Keratinocyte (primary cell): ENCODE measurements around the gene SLFN5. TPM values are rescaled to one million over a fixed set of nuclear protein-coding genes. Genes with fewer than 3 reads are reported as not detected.

Experiments used
- DNase-seq: peaks from one replicate; pipeline ENCODE4 v3.0.0-alpha.2; 2011; ENCODE audit warnings: low read depth, missing footprints, low spot score
- FAIRE-seq: peaks from 2 replicates; lab custom pipeline; 2011; peaks lifted over from hg19 to GRCh38; lab: Jason Lieb, UNC
- H2AFZ ChIP-seq: 2 replicates; pipeline ENCODE4 v1.6.0; 2012; ENCODE audit warnings: low read length, control low read depth, inconsistent platforms; ENCODE audit not compliant: control insufficient read depth
- H3K27ac ChIP-seq: 2 replicates; pipeline ENCODE4 v1.5.1; 2011; ENCODE audit warnings: low read length; ENCODE audit not compliant: control insufficient read depth, insufficient read depth
- H3K27me3 ChIP-seq: 3 replicates; pipeline ENCODE4 v1.6.0; 2011; ENCODE audit warnings: low read length; ENCODE audit not compliant: control insufficient read depth, insufficient read depth; ENCODE audit errors: extremely low read depth
- H3K36me3 ChIP-seq, 2 experiments: 2 replicates in 1 of 2; 3 replicates in 1 of 2; pipeline ENCODE4 v1.5.1; 2011; ENCODE audit warnings: low read length in 2 of 2, mild to moderate bottlenecking in 1 of 2; ENCODE audit not compliant: control insufficient read depth in 2 of 2, insufficient read depth in 2 of 2; ENCODE audit errors: extremely low read depth in 1 of 2
- H3K4me1 ChIP-seq: 3 replicates; pipeline ENCODE4 v1.5.1; 2011; ENCODE audit warnings: low read length; ENCODE audit not compliant: control insufficient read depth, insufficient read depth; ENCODE audit errors: extremely low read depth
- H3K4me2 ChIP-seq: 3 replicates; pipeline ENCODE4 v1.6.0; 2011; ENCODE audit warnings: low read depth, low read length; ENCODE audit not compliant: control insufficient read depth, insufficient read depth; ENCODE audit errors: extremely low read depth
- H3K4me3 ChIP-seq, 3 experiments: fragments of 200-600 bp in 1 of 3; sonication (generic) in 1 of 3; 2 replicates in 2 of 3; 3 replicates in 1 of 3; pipeline ENCODE4 v1.5.1; 2011 to 2016; ENCODE audit warnings: low read length in 3 of 3, mild to moderate bottlenecking in 3 of 3, control low read depth in 2 of 3, inconsistent platforms in 1 of 3, low read depth in 1 of 3, mixed read lengths in 1 of 3, mixed run types in 1 of 3, moderate library complexity in 1 of 3; ENCODE audit not compliant: control insufficient read depth in 2 of 3, insufficient read depth in 2 of 3; ENCODE audit errors: extremely low read depth in 1 of 3
- H3K79me2 ChIP-seq: 2 replicates; pipeline ENCODE4 v1.6.0; 2012; ENCODE audit warnings: low read length; ENCODE audit not compliant: control insufficient read depth, insufficient read depth
- H3K9ac ChIP-seq: 3 replicates; pipeline ENCODE4 v1.6.0; 2011; ENCODE audit warnings: low read length; ENCODE audit not compliant: control insufficient read depth, insufficient read depth; ENCODE audit errors: extremely low read depth
- H3K9me1 ChIP-seq: 3 replicates; pipeline ENCODE4 v1.6.0; 2011; ENCODE audit warnings: low read length; ENCODE audit not compliant: control insufficient read depth, insufficient read depth; ENCODE audit errors: extremely low read depth
- H3K9me3 ChIP-seq: 2 replicates; pipeline ENCODE4 v1.5.1; 2012; ENCODE audit warnings: low read depth, low read length; ENCODE audit not compliant: control insufficient read depth
- H4K20me1 ChIP-seq: 3 replicates; pipeline ENCODE4 v1.6.0; 2011; ENCODE audit warnings: low read length; ENCODE audit not compliant: control insufficient read depth, insufficient read depth; ENCODE audit errors: extremely low read depth
- CTCF ChIP-seq, 3 experiments: IDR thresholded peaks in 1 of 3; conservative IDR thresholded peaks in 1 of 3; optimal IDR thresholded peaks in 1 of 3; 2 replicates in 2 of 3; 3 replicates in 1 of 3; pipeline versions ENCODE3 to v1.5.1; 2011; ENCODE audit warnings: low read length in 3 of 3, mild to moderate bottlenecking in 3 of 3, moderate library complexity in 2 of 3, control low read depth in 1 of 3, inconsistent platforms in 1 of 3; ENCODE audit not compliant: insufficient read depth in 2 of 3; ENCODE audit errors: extremely low read depth in 1 of 3
- EZH2 ChIP-seq: IDR thresholded peaks from one replicate; pipeline ENCODE4 v1.6.1; 2012; ENCODE audit warnings: inconsistent platforms, mild to moderate bottlenecking, low read length, moderate library complexity
- dilution Hi-C: fragments of 300-500 bp; cut with MboI; formaldehyde crosslinking; loops from one replicate; pipeline ENCODE4 v1.7.0; 2020; ENCODE audit warnings: low sequenced_read_pairs; ENCODE audit not compliant: extremely low pct_ligation_motif_present
- polyA plus RNA-seq, 5 experiments: library from polyadenylated mRNA; depleted of rRNA in 3 of 5; stranded (reverse) in 3 of 5; stranded (forward) in 1 of 5; unstranded in 1 of 5; fragments of >200 nt; gene quantifications; 1 replicate in 1 of 5; 2 replicates in 3 of 5; 3 replicates in 1 of 5; pipeline versions ENCODE4 v1.2.1 to v1.2.3, GENCODE V29; 2011 to 2012; ENCODE audit warnings: missing spikeins in 2 of 5, low read depth in 1 of 5, low replicate concordance in 1 of 5

Gene SLFN5
- polyA plus RNA-seq, 1 donor (not counting 4 experiments of a cell fraction or from before 2014, with no cell fraction given), result 79.9 TPM

- Histone ChIP-seq H3K9ac (peak overlapping the region; percentile 98), H3K27ac (peak overlapping the region; percentile 100), H3K79me2 (peaks cover 62% of the 10 kb centered on the region), H3K9me3 (no peaks in the 10 kb centered on the region), H3K4me1 (peaks cover 18% of the 10 kb centered on the region), H3K9me1 (peaks cover 5% of the 10 kb centered on the region), H3K27me3 (no peaks in the 10 kb centered on the region), H3K4me3 (peak overlapping the region; percentile 65 to 80 (median 75)), H3K36me3 (peaks cover 8 to 31% of the 10 kb centered on the region in 2 experiments), H3K4me2 (peak overlapping the region; percentile 93), H2AFZ (no peak overlapping the region), H4K20me1 (no peaks in the 10 kb centered on the region)
- DNase-seq (no peak), FAIRE-seq (peak; percentile 67)
- dilution Hi-C loops, result no loop called here
- TF ChIP-seq EZH2 (no peak), CTCF (optimal IDR thresholded peaks at IDR 0.05 in 1 of 3, IDR thresholded peaks at IDR 0.05 in 1 of 3, conservative IDR thresholded peaks at IDR 0.05 in 1 of 3; ENCODE audit: extremely low read depth in 1 of 3, insufficient read depth in 2 of 3, low read length in 3 of 3) (no peak)
Measured at GRCh38 chr17:35245196-35245486, 2.3 kb downstream of the SLFN5 start.

GRCh38 chr17:35252651-35253050 lies 9.8 kb downstream of the SLFN5 start:
- no peak overlapping the region for H2AFZ ChIP-seq
- no peak overlapping the region for H3K4me2 ChIP-seq
- no peaks in the 10 kb centered on the region for H3K27me3 ChIP-seq
- no peak for DNase-seq
- FAIRE-seq, result no peak
- no peak for TF ChIP-seq CTCF (optimal IDR thresholded peaks at IDR 0.05 in 1 of 3, IDR thresholded peaks at IDR 0.05 in 1 of 3, conservative IDR thresholded peaks at IDR 0.05 in 1 of 3; ENCODE audit: extremely low read depth in 1 of 3, insufficient read depth in 2 of 3, low read length in 3 of 3)
- no peak for TF ChIP-seq EZH2
- peaks cover 27% of the 10 kb centered on the region for H4K20me1 ChIP-seq
- peaks cover 7% of the 10 kb centered on the region for H3K9me1 ChIP-seq
- no peak overlapping the region for H3K9ac ChIP-seq
- peaks cover 58% of the 10 kb centered on the region for H3K79me2 ChIP-seq
- H3K27ac ChIP-seq, result no peak overlapping the region
- H3K9me3 ChIP-seq, result no peaks in the 10 kb centered on the region
- no peak overlapping the region for H3K4me3 ChIP-seq
- peaks cover 5 to 33% of the 10 kb centered on the region in 2 experiments for H3K36me3 ChIP-seq
- dilution Hi-C loops, result no loop called here
- peaks cover 23% of the 10 kb centered on the region for H3K4me1 ChIP-seq
